Neural cell (in vitro differentiated cells): ENCODE measurements around the gene CACNA1C. TPM values are rescaled to one million over a fixed set of nuclear protein-coding genes. Genes with fewer than 3 reads are reported as not detected.

Source experiments
- H2AFZ ChIP-seq: fragments of 200-600, 300-800 bp; sonication (generic), shearing (Covaris generic); 2 replicates; pipeline ENCODE4 v1.6.0; 2014; ENCODE audit warnings: low read depth, mild to moderate bottlenecking, antibody characterized with exemption, low read length, moderate library complexity
- H3F3A ChIP-seq: fragments of 200-600 bp; shearing (Covaris generic); 2 replicates; pipeline ENCODE4 v1.6.1; 2016; ENCODE audit warnings: mild to moderate bottlenecking, moderate library complexity, mixed read lengths, antibody characterized with exemption, low read length; ENCODE audit not compliant: insufficient read depth, poor library complexity, severe bottlenecking
- H3K27ac ChIP-seq: fragments of 200-600, 300-800 bp; sonication (generic), shearing (Covaris generic); 2 replicates; pipeline ENCODE4 v1.5.1; 2014; ENCODE audit warnings: mild to moderate bottlenecking, low read length, moderate library complexity
- H3K27me3 ChIP-seq: fragments of 300-800, 200-600 bp; sonication (generic), shearing (Covaris generic); 2 replicates; pipeline ENCODE4 v1.6.0; 2014; ENCODE audit warnings: mild to moderate bottlenecking, low read depth, low read length, moderate library complexity; ENCODE audit not compliant: insufficient read depth
- H3K36me3 ChIP-seq: fragments of 300-800, 200-600 bp; sonication (generic), shearing (Covaris generic); 2 replicates; pipeline ENCODE4 v1.5.1; 2014; ENCODE audit warnings: mild to moderate bottlenecking, antibody characterized with exemption, low read length, moderate library complexity; ENCODE audit not compliant: insufficient read depth
- H3K4me2 ChIP-seq: fragments of 300-800, 200-600 bp; sonication (generic), shearing (Covaris generic); 2 replicates; pipeline ENCODE4 v1.6.0; 2014; ENCODE audit warnings: mild to moderate bottlenecking, low read length
- H3K4me3 ChIP-seq: fragments of 300-800, 200-600 bp; sonication (generic), shearing (Covaris generic); 2 replicates; pipeline ENCODE4 v1.5.1; 2014; ENCODE audit warnings: mild to moderate bottlenecking, low read length, moderate library complexity
- H3K79me2 ChIP-seq: fragments of 200-600 bp; shearing (Covaris generic); replicated peaks from 2 replicates; pipeline ENCODE4 v1.6.0; 2014; ENCODE audit warnings: mild to moderate bottlenecking, low read length, moderate library complexity; ENCODE audit not compliant: insufficient read depth
- H3K9ac ChIP-seq: fragments of 300-800, 200-600 bp; sonication (generic), shearing (Covaris generic); 2 replicates; pipeline ENCODE4 v1.6.1; 2016; ENCODE audit warnings: mild to moderate bottlenecking, low read length, mixed read lengths
- H3K9me2 ChIP-seq: fragments of 200-600 bp; shearing (Covaris generic); 2 replicates; pipeline ENCODE4 v1.6.1; 2016; ENCODE audit warnings: mild to moderate bottlenecking, low read length, mixed read lengths; ENCODE audit not compliant: insufficient read depth
- H3K9me3 ChIP-seq: fragments of 200-600, 300-800 bp; sonication (generic), shearing (Covaris generic); 2 replicates; pipeline ENCODE4 v1.6.1; 2016; ENCODE audit warnings: mild to moderate bottlenecking, mixed run types, low read length, moderate library complexity, mixed read lengths
- H4K20me1 ChIP-seq: fragments of 200-600 bp; shearing (Covaris generic); 2 replicates; pipeline ENCODE4 v1.6.1; 2016; ENCODE audit warnings: mild to moderate bottlenecking, mixed run types; ENCODE audit not compliant: insufficient read depth
- EP300 ChIP-seq: fragments of 450-650 bp; conservative IDR thresholded peaks from 2 replicates; pipeline ENCODE4 v1.6.1; 2014; ENCODE audit warnings: antibody characterized with exemption, mild to moderate bottlenecking, moderate library complexity; ENCODE audit not compliant: poor library complexity, severe bottlenecking
- EZH2 ChIP-seq: fragments of 200-600, 300-800 bp; shearing (Covaris generic), sonication (generic); IDR thresholded peaks from 2 replicates; pipeline ENCODE4 v1.6.1; 2014; ENCODE audit warnings: antibody characterized with exemption, low read length, borderline replicate concordance, mild to moderate bottlenecking; ENCODE audit not compliant: insufficient read depth, poor library complexity, severe bottlenecking
- MXI1 ChIP-seq: fragments of 450-650 bp; conservative IDR thresholded peaks from 2 replicates; pipeline ENCODE4 v1.6.1; 2014; ENCODE audit warnings: antibody characterized with exemption, mild to moderate bottlenecking; ENCODE audit not compliant: poor library complexity, severe bottlenecking
- POLR2AphosphoS5 ChIP-seq: IDR thresholded peaks from 2 replicates; pipeline ENCODE4 v1.6.1; 2012
- RAD21 ChIP-seq: fragments of 450-650 bp; conservative IDR thresholded peaks from 2 replicates; pipeline ENCODE4 v1.6.1; 2014; ENCODE audit warnings: antibody characterized with exemption, mild to moderate bottlenecking, moderate library complexity
- SMC3 ChIP-seq: fragments of 450-650 bp; conservative IDR thresholded peaks from 2 replicates; pipeline ENCODE4 v1.6.1; 2014; ENCODE audit warnings: antibody characterized with exemption, mild to moderate bottlenecking, moderate library complexity; ENCODE audit not compliant: poor library complexity
- TAF1 ChIP-seq: IDR thresholded peaks from 2 replicates; pipeline ENCODE4 v1.6.1; 2012; ENCODE audit warnings: low read depth
- polyA plus RNA-seq: library from polyadenylated mRNA; depleted of rRNA; stranded (reverse); fragments of >200 nt; gene quantifications from 2 replicates; pipeline ENCODE4 v1.2.3, GENCODE V29; 2014
- TF ChIP-seq, protein P1 (sequence below): fragments of 450-650 bp; IDR thresholded peaks from 2 replicates; pipeline ENCODE4 v1.5.1; 2014; ENCODE audit warnings: antibody characterized with exemption, mild to moderate bottlenecking, moderate library complexity; ENCODE audit not compliant: poor library complexity, severe bottlenecking
- TF ChIP-seq, protein P2 (sequence below): IDR thresholded peaks from 2 replicates; pipeline ENCODE4 v1.6.1; 2012; ENCODE audit warnings: borderline replicate concordance

The CACNA1C gene
- polyA plus RNA-seq, 1 donor from 2014 or later: 9.7 TPM

DNA sequence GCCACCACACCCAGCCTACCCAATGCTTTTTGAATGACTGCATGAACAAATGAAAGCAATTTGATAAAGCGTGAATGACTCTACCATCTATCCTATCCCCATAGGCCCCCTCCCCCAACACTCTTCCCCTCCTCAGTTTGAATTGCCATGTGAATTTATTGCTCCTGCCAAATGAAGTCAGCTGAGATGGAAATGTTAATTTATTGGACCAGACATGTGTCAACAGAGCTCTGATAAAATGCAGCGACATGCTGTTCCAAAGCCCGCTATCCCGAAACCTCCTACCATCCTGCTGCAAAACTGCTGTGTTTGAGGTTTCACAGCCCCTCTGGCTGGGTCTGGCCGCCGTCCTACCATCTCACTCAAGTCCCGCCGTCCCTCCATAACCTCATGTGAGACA lies 360.5 kb downstream of the CACNA1C start:
- H4K20me1 ChIP-seq: no peaks in the 10 kb centered on the region
- H2AFZ ChIP-seq: no peak overlapping the region
- no peak overlapping the region for H3K4me3 ChIP-seq
- H3K9me2 ChIP-seq: no peaks in the 10 kb centered on the region
- H3K9me3 ChIP-seq: no peaks in the 10 kb centered on the region
- H3K79me2 ChIP-seq: no peaks in the 10 kb centered on the region
- TF ChIP-seq, protein P1, sequence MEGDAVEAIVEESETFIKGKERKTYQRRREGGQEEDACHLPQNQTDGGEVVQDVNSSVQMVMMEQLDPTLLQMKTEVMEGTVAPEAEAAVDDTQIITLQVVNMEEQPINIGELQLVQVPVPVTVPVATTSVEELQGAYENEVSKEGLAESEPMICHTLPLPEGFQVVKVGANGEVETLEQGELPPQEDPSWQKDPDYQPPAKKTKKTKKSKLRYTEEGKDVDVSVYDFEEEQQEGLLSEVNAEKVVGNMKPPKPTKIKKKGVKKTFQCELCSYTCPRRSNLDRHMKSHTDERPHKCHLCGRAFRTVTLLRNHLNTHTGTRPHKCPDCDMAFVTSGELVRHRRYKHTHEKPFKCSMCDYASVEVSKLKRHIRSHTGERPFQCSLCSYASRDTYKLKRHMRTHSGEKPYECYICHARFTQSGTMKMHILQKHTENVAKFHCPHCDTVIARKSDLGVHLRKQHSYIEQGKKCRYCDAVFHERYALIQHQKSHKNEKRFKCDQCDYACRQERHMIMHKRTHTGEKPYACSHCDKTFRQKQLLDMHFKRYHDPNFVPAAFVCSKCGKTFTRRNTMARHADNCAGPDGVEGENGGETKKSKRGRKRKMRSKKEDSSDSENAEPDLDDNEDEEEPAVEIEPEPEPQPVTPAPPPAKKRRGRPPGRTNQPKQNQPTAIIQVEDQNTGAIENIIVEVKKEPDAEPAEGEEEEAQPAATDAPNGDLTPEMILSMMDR: no peak
- TF ChIP-seq POLR2AphosphoS5 (no peak), MXI1 (no peak)
- TF ChIP-seq, protein P2, sequence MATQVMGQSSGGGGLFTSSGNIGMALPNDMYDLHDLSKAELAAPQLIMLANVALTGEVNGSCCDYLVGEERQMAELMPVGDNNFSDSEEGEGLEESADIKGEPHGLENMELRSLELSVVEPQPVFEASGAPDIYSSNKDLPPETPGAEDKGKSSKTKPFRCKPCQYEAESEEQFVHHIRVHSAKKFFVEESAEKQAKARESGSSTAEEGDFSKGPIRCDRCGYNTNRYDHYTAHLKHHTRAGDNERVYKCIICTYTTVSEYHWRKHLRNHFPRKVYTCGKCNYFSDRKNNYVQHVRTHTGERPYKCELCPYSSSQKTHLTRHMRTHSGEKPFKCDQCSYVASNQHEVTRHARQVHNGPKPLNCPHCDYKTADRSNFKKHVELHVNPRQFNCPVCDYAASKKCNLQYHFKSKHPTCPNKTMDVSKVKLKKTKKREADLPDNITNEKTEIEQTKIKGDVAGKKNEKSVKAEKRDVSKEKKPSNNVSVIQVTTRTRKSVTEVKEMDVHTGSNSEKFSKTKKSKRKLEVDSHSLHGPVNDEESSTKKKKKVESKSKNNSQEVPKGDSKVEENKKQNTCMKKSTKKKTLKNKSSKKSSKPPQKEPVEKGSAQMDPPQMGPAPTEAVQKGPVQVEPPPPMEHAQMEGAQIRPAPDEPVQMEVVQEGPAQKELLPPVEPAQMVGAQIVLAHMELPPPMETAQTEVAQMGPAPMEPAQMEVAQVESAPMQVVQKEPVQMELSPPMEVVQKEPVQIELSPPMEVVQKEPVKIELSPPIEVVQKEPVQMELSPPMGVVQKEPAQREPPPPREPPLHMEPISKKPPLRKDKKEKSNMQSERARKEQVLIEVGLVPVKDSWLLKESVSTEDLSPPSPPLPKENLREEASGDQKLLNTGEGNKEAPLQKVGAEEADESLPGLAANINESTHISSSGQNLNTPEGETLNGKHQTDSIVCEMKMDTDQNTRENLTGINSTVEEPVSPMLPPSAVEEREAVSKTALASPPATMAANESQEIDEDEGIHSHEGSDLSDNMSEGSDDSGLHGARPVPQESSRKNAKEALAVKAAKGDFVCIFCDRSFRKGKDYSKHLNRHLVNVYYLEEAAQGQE: no peak
- H3K9ac ChIP-seq: no peak overlapping the region
- no peaks in the 10 kb centered on the region for H3F3A ChIP-seq
- no peak overlapping the region for H3K27ac ChIP-seq
- H3K36me3 ChIP-seq: no peaks in the 10 kb centered on the region
- H3K27me3 ChIP-seq: no peaks in the 10 kb centered on the region
- no peak overlapping the region for H3K4me2 ChIP-seq

DNA sequence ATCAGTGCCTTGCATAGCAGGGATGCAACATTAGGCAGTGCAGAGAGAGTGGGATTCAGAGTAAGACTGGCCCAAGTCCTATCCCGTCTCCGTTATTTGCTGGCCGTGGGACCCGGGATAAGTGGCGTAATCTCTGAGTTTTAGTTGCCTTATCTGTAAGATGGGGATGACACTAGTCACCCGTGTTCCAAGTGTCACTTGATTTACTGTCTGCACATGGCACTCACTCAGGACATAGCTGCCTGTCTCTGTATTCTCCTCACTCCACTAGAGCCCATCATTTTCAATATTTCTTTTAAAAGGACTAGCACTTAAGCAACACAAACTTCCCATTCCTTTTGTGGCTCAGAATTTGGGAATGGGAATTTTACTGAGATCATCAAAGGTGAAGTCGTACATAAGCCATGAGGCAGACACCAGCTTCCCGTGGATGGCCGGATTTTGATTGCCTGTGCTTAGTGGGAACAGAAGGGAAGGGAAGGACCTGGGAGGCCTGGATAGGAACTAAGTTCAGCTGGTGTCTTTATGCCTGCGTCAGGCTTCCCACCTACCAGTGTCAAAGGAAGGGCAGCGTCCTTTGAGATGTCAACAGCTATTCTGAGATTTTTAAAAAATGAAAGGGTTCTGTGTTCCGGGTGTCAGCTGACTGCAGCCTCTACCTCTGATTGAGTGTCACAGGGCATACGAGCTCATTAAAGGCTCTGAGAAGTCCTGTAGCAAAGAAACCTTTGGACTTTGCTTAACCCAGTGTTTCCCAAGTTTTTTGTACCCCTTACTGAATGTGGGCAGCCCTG lies 361.4 kb downstream of the CACNA1C start:
- no peak overlapping the region for H3K27ac ChIP-seq
- no peak overlapping the region for H3K4me3 ChIP-seq
- no peaks in the 10 kb centered on the region for H4K20me1 ChIP-seq
- no peak overlapping the region for H2AFZ ChIP-seq
- H3K9me3 ChIP-seq: no peaks in the 10 kb centered on the region
- H3K36me3 ChIP-seq: no peaks in the 10 kb centered on the region
- no peaks in the 10 kb centered on the region for H3K79me2 ChIP-seq
- no peaks in the 10 kb centered on the region for H3F3A ChIP-seq
- H3K9me2 ChIP-seq: no peaks in the 10 kb centered on the region
- no peaks in the 10 kb centered on the region for H3K27me3 ChIP-seq
- no peak overlapping the region for H3K9ac ChIP-seq
- TF ChIP-seq MXI1: no peak
- TF ChIP-seq, protein P1: no peak
- TF ChIP-seq SMC3: no peak
- TF ChIP-seq EZH2: no peak
- no peak for TF ChIP-seq TAF1
- TF ChIP-seq POLR2AphosphoS5: no peak
- TF ChIP-seq, protein P2: no peak
- no peak for TF ChIP-seq RAD21
- TF ChIP-seq EP300: no peak
- H3K4me2 ChIP-seq: no peak overlapping the region
